Suprapubic skin (tissue), 4 donors: Measurements from ENCODE around the gene ABCC3. TPM values are rescaled to one million over a fixed set of nuclear protein-coding genes. Genes with fewer than 3 reads are reported as not detected.

ENCODE experiments used
- DNase-seq, 2 donors: peaks; one replicate each; pipeline ENCODE4 v3.0.0-alpha.2; 2019; ENCODE audit warnings: low spot score in 2 of 2
- H3K27ac ChIP-seq: fragments of 200-600 bp; sonication (generic); one replicate; pipeline ENCODE4 v1.5.1; 2019
- H3K27me3 ChIP-seq: fragments of 200-600 bp; sonication (generic); one replicate; pipeline ENCODE4 v1.5.1; 2019
- H3K36me3 ChIP-seq: fragments of 200-600 bp; sonication (generic); one replicate; pipeline ENCODE4 v1.5.1; 2019
- H3K4me1 ChIP-seq: fragments of 200-600 bp; sonication (generic); one replicate; pipeline ENCODE4 v1.5.1; 2019
- H3K4me3 ChIP-seq: fragments of 200-600 bp; sonication (generic); one replicate; pipeline ENCODE4 v1.5.1; 2019; ENCODE audit warnings: mild to moderate bottlenecking
- H3K9me3 ChIP-seq: fragments of 200-600 bp; sonication (generic); one replicate; pipeline ENCODE4 v1.5.1; 2019
- CTCF ChIP-seq, 2 donors: fragments of 200-600 bp in 1 of 2; fragments of 450-650 bp in 1 of 2; sonication (generic) in 1 of 2; IDR thresholded peaks; one replicate each; pipeline ENCODE4 v1.5.1; 2016 to 2019; ENCODE audit warnings: antibody characterized with exemption in 2 of 2, mild to moderate bottlenecking in 1 of 2, moderate library complexity in 1 of 2
- EP300 ChIP-seq: sonication (generic); formaldehyde crosslinking; IDR thresholded peaks from one replicate; pipeline ENCODE4 v1.6.1; 2017; ENCODE audit warnings: antibody characterized with exemption
- POLR2A ChIP-seq, 2 donors: fragments of 450-650 bp; IDR thresholded peaks; one replicate each; pipeline ENCODE4 v1.6.1; 2017; ENCODE audit warnings: antibody characterized with exemption in 2 of 2, mild to moderate bottlenecking in 2 of 2, moderate library complexity in 2 of 2
- POLR2AphosphoS5 ChIP-seq, 3 donors: sonication (generic); formaldehyde crosslinking; IDR thresholded peaks; one replicate each; pipeline ENCODE4 v1.6.1; 2017; ENCODE audit warnings: antibody characterized with exemption in 3 of 3
- WGBS: methylation state at CpG from one replicate; pipeline ENCODE4 v1.1.5; 2018; 5-methylcytosine and 5-hydroxymethylcytosine counted together
- total RNA-seq, 4 donors: library from RNA; depleted of rRNA; stranded (reverse); fragments of >200 nt; gene quantifications; one replicate each; pipeline ENCODE4 v1.1.0, GENCODE V29; 2016

The ABCC3 gene
- total RNA-seq, 4 donors from 2014 or later, result 31.7 to 113 (median 36.2) TPM

- Histone ChIP-seq H3K4me3 (no peak overlapping the region), H3K9me3 (no peaks in the 10 kb centered on the region), H3K27ac (no peak overlapping the region), H3K4me1 (peaks cover 40% of the 10 kb centered on the region), H3K36me3 (no peaks in the 10 kb centered on the region), H3K27me3 (no peaks in the 10 kb centered on the region)
- WGBS, result 60% methylated on average over 5 of the region's 7 CpGs
- TF ChIP-seq EP300, result no peak
- peak in 1 of 3 donors; percentile 21 for TF ChIP-seq POLR2AphosphoS5 (IDR thresholded peaks at IDR 0.05)
- no peak for DNase-seq
These were observed 22.9 kb downstream of the ABCC3 start for GRCh38 chr17:50657627-50658026.

GRCh38 chr17:50658616-50659015 lies 23.9 kb downstream of the ABCC3 start:
- Histone ChIP-seq H3K27ac (no peak overlapping the region), H3K4me1 (peaks cover 40% of the 10 kb centered on the region), H3K27me3 (no peaks in the 10 kb centered on the region), H3K4me3 (no peak overlapping the region), H3K9me3 (no peaks in the 10 kb centered on the region), H3K36me3 (no peaks in the 10 kb centered on the region)
- 54% methylated on average over 6 of the region's 6 CpGs for WGBS
- no peak for DNase-seq
- TF ChIP-seq EP300, result no peak

GRCh38 chr17:50659179-50659578 lies 24.5 kb downstream of the ABCC3 start:
- Histone ChIP-seq H3K36me3 (no peaks in the 10 kb centered on the region), H3K9me3 (no peaks in the 10 kb centered on the region), H3K4me3 (no peak overlapping the region), H3K4me1 (peaks cover 40% of the 10 kb centered on the region), H3K27ac (no peak overlapping the region), H3K27me3 (no peaks in the 10 kb centered on the region)
- no peak for DNase-seq
- WGBS, result 90% methylated on average over 8 of the region's 10 CpGs
- TF ChIP-seq EP300 (no peak), POLR2A (IDR thresholded peaks at IDR 0.05) (no peak), POLR2AphosphoS5 (IDR thresholded peaks at IDR 0.05) (no peak), CTCF (IDR thresholded peaks at IDR 0.05) (no peak)

DNA sequence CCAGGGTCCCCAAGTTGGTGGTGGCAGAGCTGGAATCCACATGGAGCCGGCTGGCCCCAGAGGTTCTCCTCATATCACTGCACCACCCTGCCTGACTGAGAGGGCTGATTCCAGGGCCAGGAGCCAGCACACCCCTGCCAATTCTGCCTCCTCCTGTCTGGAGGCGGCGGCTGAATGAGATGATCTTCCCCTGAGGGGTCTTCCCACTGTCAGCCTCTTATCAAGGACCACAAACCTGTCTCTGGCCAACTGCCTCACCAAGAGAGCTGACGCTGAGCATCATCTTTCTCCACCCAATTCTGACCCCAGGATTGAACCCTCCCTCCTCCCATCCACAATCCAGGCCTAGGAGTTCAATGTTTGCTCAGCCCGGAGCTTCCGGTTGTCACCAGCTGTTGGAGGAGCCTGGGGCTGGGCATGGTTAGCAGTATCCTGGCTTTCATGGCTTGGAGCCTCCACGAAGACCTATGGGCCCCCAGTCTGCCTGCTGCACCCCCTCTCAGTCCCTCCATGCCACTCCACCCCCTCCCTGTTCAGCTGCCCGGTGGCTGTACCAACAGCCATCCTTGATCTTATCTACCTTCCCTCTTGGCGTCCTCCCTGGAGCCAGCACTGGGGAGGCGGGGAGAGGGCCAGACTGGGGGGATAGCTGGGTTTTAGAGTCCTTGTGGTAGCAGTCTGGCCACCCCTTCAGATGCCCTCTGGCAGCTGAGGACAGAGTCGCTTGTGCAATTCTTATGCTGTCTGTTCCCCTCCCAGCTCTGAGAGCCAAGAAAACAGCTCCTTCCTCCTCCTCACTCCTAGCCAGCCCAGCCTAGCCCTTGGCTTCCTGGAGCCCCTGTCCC lies 25.6 kb downstream of the ABCC3 start:
- H3K9me3 ChIP-seq, result no peaks in the 10 kb centered on the region
- H3K27me3 ChIP-seq, result no peaks in the 10 kb centered on the region
- DNase-seq, result no peak
- no peak overlapping the region for H3K27ac ChIP-seq
- H3K4me1 ChIP-seq, result peaks cover 40% of the 10 kb centered on the region
- TF ChIP-seq CTCF (IDR thresholded peaks at IDR 0.05), result no peak
- TF ChIP-seq EP300, result no peak
- no peak for TF ChIP-seq POLR2A (IDR thresholded peaks at IDR 0.05)
- no peak for TF ChIP-seq POLR2AphosphoS5 (IDR thresholded peaks at IDR 0.05)
- H3K4me3 ChIP-seq, result no peak overlapping the region
- no peaks in the 10 kb centered on the region for H3K36me3 ChIP-seq
- whole genome bisulfite sequencing, result 32% methylated on average over 9 of the region's 11 CpGs

DNA sequence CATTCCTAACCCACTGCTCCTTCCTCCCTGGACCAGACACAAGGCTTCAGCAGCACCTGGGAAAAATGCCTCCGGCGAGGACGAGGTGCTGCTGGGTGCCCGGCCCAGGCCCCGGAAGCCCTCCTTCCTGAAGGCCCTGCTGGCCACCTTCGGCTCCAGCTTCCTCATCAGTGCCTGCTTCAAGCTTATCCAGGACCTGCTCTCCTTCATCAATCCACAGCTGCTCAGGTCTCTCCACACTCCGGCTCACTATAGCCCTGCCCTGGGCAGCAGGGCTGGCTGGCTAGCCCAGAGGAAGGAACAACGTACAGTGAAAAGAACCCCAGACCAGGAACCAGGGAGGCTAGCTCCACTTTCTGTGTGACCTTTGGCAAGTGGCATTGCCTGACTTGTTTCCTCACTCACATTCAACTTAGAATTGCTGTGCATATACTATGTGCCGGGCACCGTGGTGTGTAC lies 26.2 kb downstream of the ABCC3 start:
- Histone ChIP-seq H3K4me1 (peaks cover 40% of the 10 kb centered on the region), H3K4me3 (no peak overlapping the region), H3K36me3 (no peaks in the 10 kb centered on the region), H3K9me3 (no peaks in the 10 kb centered on the region), H3K27ac (no peak overlapping the region), H3K27me3 (no peaks in the 10 kb centered on the region)
- WGBS, result 91% methylated on average over 5 of the region's 10 CpGs
- TF ChIP-seq POLR2AphosphoS5 (IDR thresholded peaks at IDR 0.05) (no peak), CTCF (IDR thresholded peaks at IDR 0.05) (no peak), EP300 (no peak), POLR2A (IDR thresholded peaks at IDR 0.05) (no peak)
- no peak for DNase-seq

GRCh38 chr17:50661348-50661747 lies 26.7 kb downstream of the ABCC3 start:
- 60% methylated on average over 5 of the region's 5 CpGs for WGBS
- DNase-seq, result no peak
- no peak overlapping the region for H3K4me3 ChIP-seq
- H3K9me3 ChIP-seq, result no peaks in the 10 kb centered on the region
- H3K27ac ChIP-seq, result peak overlapping the region; percentile 1
- no peak for TF ChIP-seq EP300
- no peak for TF ChIP-seq POLR2AphosphoS5 (IDR thresholded peaks at IDR 0.05)
- TF ChIP-seq CTCF (IDR thresholded peaks at IDR 0.05), result no peak
- no peak for TF ChIP-seq POLR2A (IDR thresholded peaks at IDR 0.05)
- H3K36me3 ChIP-seq, result no peaks in the 10 kb centered on the region
- H3K27me3 ChIP-seq, result no peaks in the 10 kb centered on the region
- peaks cover 40% of the 10 kb centered on the region for H3K4me1 ChIP-seq
